SU-DHL-6 (cell line): ENCODE measurements around the gene PRKN.

Experiments used
- H2AFZ ChIP-seq: fragments of 200-600 bp; sonication (generic); 2 replicates; pipeline ENCODE4 v1.6.1; 2014; ENCODE audit warnings: low read depth, mild to moderate bottlenecking, moderate library complexity, mixed read lengths, antibody characterized with exemption, low read length; ENCODE audit not compliant: severe bottlenecking
- H3F3A ChIP-seq: fragments of 200-600 bp; shearing (Covaris generic); 2 replicates; pipeline ENCODE4 v1.6.0; 2016; ENCODE audit warnings: antibody characterized with exemption, mild to moderate bottlenecking; ENCODE audit not compliant: insufficient read depth
- H3K27ac ChIP-seq: fragments of 200-600 bp; sonication (generic); 2 replicates; pipeline ENCODE4 v1.5.1; 2016; ENCODE audit warnings: low read depth, mild to moderate bottlenecking, low read length, moderate library complexity, mixed read lengths
- H3K27me3 ChIP-seq: fragments of 200-600 bp; sonication (generic), shearing (Covaris generic); 2 replicates; pipeline ENCODE4 v1.6.0; 2014; ENCODE audit warnings: mild to moderate bottlenecking, low read length
- H3K36me3 ChIP-seq: fragments of 200-600 bp; sonication (generic); 2 replicates; pipeline ENCODE4 v1.6.1; 2014; ENCODE audit warnings: mild to moderate bottlenecking, low read length, mixed read lengths
- H3K4me2 ChIP-seq: fragments of 300-600, 200-600 bp; shearing (Covaris generic), sonication (generic); 2 replicates; pipeline ENCODE4 v1.6.0; 2014; ENCODE audit warnings: low read length, low read depth, mild to moderate bottlenecking; ENCODE audit not compliant: poor library complexity, severe bottlenecking
- H3K4me3 ChIP-seq: fragments of 200-600 bp; sonication (generic); 2 replicates; pipeline ENCODE4 v1.5.1; 2014; ENCODE audit warnings: antibody characterized with exemption, low read length, mild to moderate bottlenecking, mixed read lengths; ENCODE audit not compliant: insufficient read depth, poor library complexity, severe bottlenecking
- H3K79me2 ChIP-seq: fragments of 200-600 bp; sonication (generic); 2 replicates; pipeline ENCODE4 v1.6.1; 2014; ENCODE audit warnings: mild to moderate bottlenecking, low read length, moderate library complexity; ENCODE audit not compliant: insufficient read depth
- H3K9ac ChIP-seq: fragments of 200-600 bp; sonication (generic); 2 replicates; pipeline ENCODE4 v1.7.0; 2014; ENCODE audit warnings: mild to moderate bottlenecking, low read length
- H3K9me2 ChIP-seq: fragments of 200-600 bp; sonication (generic); replicated peaks from 2 replicates; pipeline ENCODE4 v1.6.1; 2014; ENCODE audit warnings: low read length; ENCODE audit not compliant: insufficient read depth
- H3K9me3 ChIP-seq: fragments of 200-600 bp; sonication (generic); 2 replicates; pipeline ENCODE4 v1.6.1; 2014; ENCODE audit warnings: low read length, mixed read lengths; ENCODE audit not compliant: insufficient read depth
- H4K20me1 ChIP-seq: fragments of 200-600 bp; sonication (generic); 2 replicates; pipeline ENCODE4 v1.6.1; 2014; ENCODE audit warnings: low read depth, mild to moderate bottlenecking, antibody characterized with exemption, low read length, moderate library complexity, mixed read lengths
- EZH2phosphoT487 ChIP-seq: fragments of 200-600 bp; sonication (generic), shearing (Covaris generic); conservative IDR thresholded peaks from 2 replicates; pipeline ENCODE4 v1.6.1; 2018; ENCODE audit warnings: mild to moderate bottlenecking, antibody characterized with exemption, low read length, moderate library complexity, mixed read lengths
- TF ChIP-seq, protein P1 (sequence below): fragments of 200-600 bp; sonication (generic); IDR thresholded peaks from one replicate; pipeline ENCODE4 v1.5.1; 2017; ENCODE audit warnings: antibody characterized with exemption, mild to moderate bottlenecking, low read length, moderate library complexity; ENCODE audit not compliant: insufficient read depth, poor library complexity, severe bottlenecking

The PRKN gene

GRCh38 chr6:161946461-161946860 lies 781.1 kb downstream of the PRKN start:
- TF ChIP-seq, protein P1, sequence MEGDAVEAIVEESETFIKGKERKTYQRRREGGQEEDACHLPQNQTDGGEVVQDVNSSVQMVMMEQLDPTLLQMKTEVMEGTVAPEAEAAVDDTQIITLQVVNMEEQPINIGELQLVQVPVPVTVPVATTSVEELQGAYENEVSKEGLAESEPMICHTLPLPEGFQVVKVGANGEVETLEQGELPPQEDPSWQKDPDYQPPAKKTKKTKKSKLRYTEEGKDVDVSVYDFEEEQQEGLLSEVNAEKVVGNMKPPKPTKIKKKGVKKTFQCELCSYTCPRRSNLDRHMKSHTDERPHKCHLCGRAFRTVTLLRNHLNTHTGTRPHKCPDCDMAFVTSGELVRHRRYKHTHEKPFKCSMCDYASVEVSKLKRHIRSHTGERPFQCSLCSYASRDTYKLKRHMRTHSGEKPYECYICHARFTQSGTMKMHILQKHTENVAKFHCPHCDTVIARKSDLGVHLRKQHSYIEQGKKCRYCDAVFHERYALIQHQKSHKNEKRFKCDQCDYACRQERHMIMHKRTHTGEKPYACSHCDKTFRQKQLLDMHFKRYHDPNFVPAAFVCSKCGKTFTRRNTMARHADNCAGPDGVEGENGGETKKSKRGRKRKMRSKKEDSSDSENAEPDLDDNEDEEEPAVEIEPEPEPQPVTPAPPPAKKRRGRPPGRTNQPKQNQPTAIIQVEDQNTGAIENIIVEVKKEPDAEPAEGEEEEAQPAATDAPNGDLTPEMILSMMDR, result no peak
- TF ChIP-seq EZH2phosphoT487, result no peak
- H3K9ac ChIP-seq, result no peak overlapping the region

DNA sequence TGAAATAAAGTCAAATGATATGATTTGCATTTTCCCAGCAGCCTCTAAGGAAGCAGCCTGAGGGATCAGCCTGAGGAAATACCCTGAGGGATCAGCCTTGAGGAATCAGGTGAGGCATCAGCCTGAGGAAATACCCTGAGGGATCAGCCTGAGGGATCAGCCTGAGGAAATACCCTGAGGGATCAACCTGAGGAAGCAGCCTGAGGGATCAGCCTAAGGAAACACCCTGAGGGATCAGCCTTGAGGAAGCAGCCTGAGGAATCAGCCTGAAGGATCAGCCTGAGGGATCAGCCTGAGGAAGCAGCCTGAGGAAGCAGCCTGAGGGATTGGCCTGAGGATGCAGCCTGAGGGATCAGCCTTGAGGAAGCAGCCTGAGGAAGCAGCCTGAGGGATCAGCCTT lies 784.0 kb downstream of the PRKN start:
- Histone ChIP-seq H4K20me1 (no peaks in the 10 kb centered on the region), H3K4me3 (no peak overlapping the region), H3K4me2 (no peak overlapping the region), H3F3A (no peaks in the 10 kb centered on the region), H3K27ac (no peak overlapping the region), H3K79me2 (no peaks in the 10 kb centered on the region), H3K9me2 (no peaks in the 10 kb centered on the region), H3K9me3 (no peaks in the 10 kb centered on the region), H3K9ac (no peak overlapping the region), H3K27me3 (no peaks in the 10 kb centered on the region), H3K36me3 (no peaks in the 10 kb centered on the region), H2AFZ (no peak overlapping the region)
- TF ChIP-seq, protein P1, result no peak
- no peak for TF ChIP-seq EZH2phosphoT487

More at GRCh38 chr6:161946461-161946860, 781.1 kb downstream of the PRKN start:
- Histone ChIP-seq H2AFZ (no peak overlapping the region), H3K27ac (no peak overlapping the region), H3K4me3 (no peak overlapping the region), H3K27me3 (no peaks in the 10 kb centered on the region), H3K9me2 (no peaks in the 10 kb centered on the region), H3K36me3 (no peaks in the 10 kb centered on the region), H4K20me1 (no peaks in the 10 kb centered on the region), H3K79me2 (no peaks in the 10 kb centered on the region), H3K9me3 (no peaks in the 10 kb centered on the region), H3K4me2 (no peak overlapping the region), H3F3A (no peaks in the 10 kb centered on the region)

GRCh38 chr6:161941565-161941964 lies 786.0 kb downstream of the PRKN start:
- H4K20me1 ChIP-seq, result no peaks in the 10 kb centered on the region
- H3F3A ChIP-seq, result no peaks in the 10 kb centered on the region
- no peaks in the 10 kb centered on the region for H3K27me3 ChIP-seq
- H3K79me2 ChIP-seq, result no peaks in the 10 kb centered on the region
- H3K4me3 ChIP-seq, result no peak overlapping the region
- H3K36me3 ChIP-seq, result no peaks in the 10 kb centered on the region
- no peak overlapping the region for H3K9ac ChIP-seq
- H3K4me2 ChIP-seq, result no peak overlapping the region
- no peak overlapping the region for H3K27ac ChIP-seq
- no peak overlapping the region for H2AFZ ChIP-seq
- no peaks in the 10 kb centered on the region for H3K9me3 ChIP-seq
- no peak for TF ChIP-seq EZH2phosphoT487
- TF ChIP-seq, protein P1, result no peak
- no peaks in the 10 kb centered on the region for H3K9me2 ChIP-seq
